IMR-90 (cell line): Measurements from ENCODE around the gene WDR91. TPM values are rescaled to one million over a fixed set of nuclear protein-coding genes. Genes with fewer than 3 reads are reported as not detected.
A peak's percentile ranks its signal among the peaks of the same experiment; 100 is the strongest.

ENCODE experiments used
- ATAC-seq: fragments of 200-7000 bp; cut with Tn5 transposase; 2 replicates; pipeline ENCODE4 v1.9.1; 2020; ENCODE audit warnings: low read depth, mild to moderate bottlenecking, moderate library complexity
- BruUV-seq: library from RNA; stranded (reverse); fragments of 400-500 nt; replicated peaks from 2 replicates; lab custom pipeline; 2021; lab: Mats Ljungman, UMichigan
- CTCF ChIA-PET: fragments of 300-600 bp; formaldehyde crosslinking; extraction: SDS; loops from one replicate; lab custom pipeline; 2021; ENCODE audit warnings: antibody characterized with exemption; lab: Yijun Ruan, JAX
- POLR2A ChIA-PET: fragments of 300-600 bp; sonication (Branson Sonifier 250); formaldehyde crosslinking; loops from one replicate; lab custom pipeline; 2022; ENCODE audit warnings: antibody characterized with exemption; ENCODE audit not compliant: unreplicated experiment; lab: Charles Lee
- DNase-seq: peaks from one replicate; pipeline ENCODE4 v3.0.0; 2013
- H2AFZ ChIP-seq: replicated peaks from 2 replicates; pipeline ENCODE3; 2013; ENCODE audit warnings: low read length, mild to moderate bottlenecking; ENCODE audit not compliant: poor library complexity
- H2AK5ac ChIP-seq: 2 replicates; pipeline ENCODE4 v1.6.1; 2013; ENCODE audit warnings: low read depth, low read length, inconsistent platforms
- H2AK9ac ChIP-seq: replicated peaks from 2 replicates; pipeline ENCODE3; 2013; ENCODE audit warnings: mild to moderate bottlenecking, low read depth, low read length, moderate library complexity; ENCODE audit not compliant: poor library complexity
- H2BK120ac ChIP-seq: 2 replicates; pipeline ENCODE4 v1.6.1; 2013; ENCODE audit warnings: low read depth, low read length, inconsistent platforms
- H2BK15ac ChIP-seq: 3 replicates; pipeline ENCODE4 v1.6.1; 2013; ENCODE audit warnings: low read depth, low read length, inconsistent platforms
- H2BK20ac ChIP-seq: 2 replicates; pipeline ENCODE4 v1.6.1; 2013; ENCODE audit warnings: low read depth, mild to moderate bottlenecking, inconsistent platforms, low read length, moderate library complexity
- H2BK5ac ChIP-seq: 2 replicates; pipeline ENCODE4 v1.6.1; 2013; ENCODE audit warnings: mild to moderate bottlenecking, low read depth, low read length, inconsistent platforms; ENCODE audit not compliant: poor library complexity, severe bottlenecking
- H3K14ac ChIP-seq: replicated peaks from 2 replicates; pipeline ENCODE4 v1.6.1; 2013; ENCODE audit warnings: low read depth, low read length, inconsistent platforms
- H3K18ac ChIP-seq: 2 replicates; pipeline ENCODE4 v1.6.1; 2013; ENCODE audit warnings: low read depth, low read length, control low read depth
- H3K23ac ChIP-seq: 2 replicates; pipeline ENCODE4 v1.6.1; 2013; ENCODE audit warnings: low read depth, low read length, inconsistent platforms
- H3K27ac ChIP-seq: 2 replicates; pipeline ENCODE4 v1.5.1; 2013; ENCODE audit warnings: mild to moderate bottlenecking, control low read depth, low read length; ENCODE audit not compliant: insufficient read depth
- H3K27me3 ChIP-seq: 2 replicates; pipeline ENCODE4 v1.6.1; 2013; ENCODE audit warnings: low read length; ENCODE audit not compliant: control insufficient read depth, insufficient read depth
- H3K36me3 ChIP-seq: 2 replicates; pipeline ENCODE4 v1.6.1; 2013; ENCODE audit warnings: low read length, mixed read lengths; ENCODE audit not compliant: control insufficient read depth, insufficient read depth
- H3K4ac ChIP-seq: 2 replicates; pipeline ENCODE4 v1.6.1; 2013; ENCODE audit warnings: low read depth, low read length, inconsistent platforms
- H3K4me1 ChIP-seq: 2 replicates; pipeline ENCODE4 v1.6.1; 2013; ENCODE audit warnings: low read length, mixed read lengths; ENCODE audit not compliant: control insufficient read depth, insufficient read depth
- H3K4me2 ChIP-seq: 2 replicates; pipeline ENCODE4 v1.6.1; 2013; ENCODE audit warnings: low read depth, mild to moderate bottlenecking, control low read depth, low read length, moderate library complexity
- H3K4me3 ChIP-seq: 2 replicates; pipeline ENCODE4 v1.5.1; 2013; ENCODE audit warnings: low read depth, mild to moderate bottlenecking, control low read depth, low read length, moderate library complexity; ENCODE audit not compliant: insufficient read depth
- H3K56ac ChIP-seq: 2 replicates; pipeline ENCODE4 v1.6.1; 2013; ENCODE audit warnings: low read length, inconsistent platforms; ENCODE audit not compliant: insufficient read depth; ENCODE audit errors: extremely low read depth
- H3K79me1 ChIP-seq, 2 experiments: 2 replicates each; pipeline ENCODE4 v1.6.1; 2013; ENCODE audit warnings: low read length in 2 of 2, inconsistent platforms in 1 of 2, low read depth in 1 of 2
- H3K9ac ChIP-seq: 2 replicates; pipeline ENCODE4 v1.6.1; 2013; ENCODE audit warnings: low read depth, low read length, control low read depth
- H3K9me1 ChIP-seq: 2 replicates; pipeline ENCODE4 v1.6.1; 2013; ENCODE audit warnings: low read length, inconsistent platforms; ENCODE audit not compliant: insufficient read depth
- H3K9me3 ChIP-seq: 2 replicates; pipeline ENCODE4 v1.6.1; 2013; ENCODE audit warnings: low read length; ENCODE audit not compliant: control insufficient read depth, insufficient read depth
- H4K20me1 ChIP-seq: 2 replicates; pipeline ENCODE4 v1.6.1; 2013; ENCODE audit warnings: low read length, inconsistent platforms; ENCODE audit not compliant: insufficient read depth
- H4K5ac ChIP-seq: 2 replicates; pipeline ENCODE4 v1.6.1; 2013; ENCODE audit warnings: mild to moderate bottlenecking, low read depth, low read length, control low read depth
- H4K8ac ChIP-seq, 2 experiments: 2 replicates each; pipeline ENCODE4 v1.6.1; 2013; ENCODE audit warnings: low read depth in 2 of 2, low read length in 2 of 2, control low read depth in 1 of 2, inconsistent platforms in 1 of 2
- H4K91ac ChIP-seq: 2 replicates; pipeline ENCODE4 v1.6.1; 2013; ENCODE audit warnings: low read depth, low read length, inconsistent platforms; ENCODE audit not compliant: insufficient read depth
- BHLHE40 ChIP-seq: fragments of 150-350 bp; IDR thresholded peaks from 2 replicates; pipeline ENCODE4 v1.6.1; 2016; ENCODE audit warnings: mild to moderate bottlenecking, low read depth, low read length
- CEBPB ChIP-seq: IDR thresholded peaks from 2 replicates; pipeline ENCODE4 v1.6.1; 2012; ENCODE audit warnings: low read depth, low read length, improper control_type of control experiment
- CHD1 ChIP-seq: IDR thresholded peaks from 2 replicates; pipeline ENCODE4 v1.6.1; 2012; ENCODE audit warnings: low read depth, low read length, improper control_type of control experiment
- FOS ChIP-seq: fragments of 150-350 bp; IDR thresholded peaks from 2 replicates; pipeline ENCODE4 v1.6.1; 2016; ENCODE audit warnings: low read depth, low read length
- MAFK ChIP-seq: IDR thresholded peaks from 2 replicates; pipeline ENCODE4 v1.6.1; 2012; ENCODE audit warnings: low read depth, low read length, improper control_type of control experiment
- MAZ ChIP-seq: IDR thresholded peaks from 2 replicates; pipeline ENCODE4 v1.6.1; 2012; ENCODE audit warnings: low read depth, mild to moderate bottlenecking, low read length, improper control_type of control experiment, moderate library complexity, borderline replicate concordance
- MXI1 ChIP-seq: IDR thresholded peaks from 2 replicates; pipeline ENCODE4 v1.6.1; 2012; ENCODE audit warnings: low read depth, mild to moderate bottlenecking, low read length, moderate library complexity, borderline replicate concordance
- NFE2L2 ChIP-seq: fragments of 150-350 bp; IDR thresholded peaks from 2 replicates; pipeline ENCODE4 v1.6.1; 2016; ENCODE audit warnings: low read depth, mild to moderate bottlenecking, low read length
- POLR2A ChIP-seq: IDR thresholded peaks from 2 replicates; pipeline ENCODE4 v1.6.1; 2012; ENCODE audit warnings: mild to moderate bottlenecking, low read depth, low read length
- RAD21 ChIP-seq: IDR thresholded peaks from 2 replicates; pipeline ENCODE4 v1.6.1; 2012; ENCODE audit warnings: low read length, improper control_type of control experiment
- RCOR1 ChIP-seq: IDR thresholded peaks from 2 replicates; pipeline ENCODE4 v1.6.1; 2012; ENCODE audit warnings: mild to moderate bottlenecking, low read length, improper control_type of control experiment; ENCODE audit not compliant: insufficient replicate concordance
- RFX5 ChIP-seq: IDR thresholded peaks from 2 replicates; pipeline ENCODE4 v1.8.0; 2012; ENCODE audit warnings: low read depth, mild to moderate bottlenecking, low read length, moderate library complexity
- SMC3 ChIP-seq: fragments of 150-350 bp; IDR thresholded peaks from 2 replicates; pipeline ENCODE4 v1.6.1; 2016; ENCODE audit warnings: low read depth, mild to moderate bottlenecking, antibody characterized with exemption, low read length, moderate library complexity
- WGBS, 2 experiments: methylation state at CpG; one replicate each; pipeline versions ENCODE4 v1.1.5 to v1.1.7; 2013; ENCODE audit warnings: missing lambda C conversion rate in 2 of 2; ENCODE audit not compliant: insufficient read length in 1 of 2; ENCODE audit errors: extremely low coverage in 2 of 2; 5-methylcytosine and 5-hydroxymethylcytosine counted together
- dilution Hi-C: fragments of 300-500 bp; cut with HindIII; formaldehyde crosslinking; loops from one replicate; pipeline ENCODE4 v1.14.3; 2018; ENCODE audit warnings: low sequenced_read_pairs; ENCODE audit not compliant: unreplicated experiment
- in situ Hi-C: fragments of 300-500 bp; cut with MboI; formaldehyde crosslinking; loops from 3 replicates; pipeline ENCODE4 v1.14.3; 2019; ENCODE audit warnings: low sequenced_read_pairs, inconsistent platforms, mixed read lengths
- intact Hi-C: fragments of 100-400 bp; cut with micrococcal nuclease; formaldehyde crosslinking; loops from 2 replicates; pipeline ENCODE4 v1.10.0; 2022
- polyA plus RNA-seq, 3 experiments: library from polyadenylated mRNA; depleted of rRNA; stranded (reverse); fragments of >200 nt; gene quantifications; 2 replicates each; pipeline ENCODE4 v1.2.3, GENCODE V29; 2012; ENCODE audit warnings: low replicate concordance in 1 of 3
- total RNA-seq: library from RNA; depleted of rRNA; stranded (reverse); fragments of >200 nt; gene quantifications from 2 replicates; pipeline ENCODE4 v1.2.3, GENCODE V29; 2012
- TF ChIP-seq, protein P1 (sequence below): fragments of 150-350 bp; IDR thresholded peaks from 2 replicates; pipeline ENCODE4 v1.6.1; 2017; ENCODE audit warnings: mild to moderate bottlenecking, antibody characterized with exemption, low read length, low read depth
- TF ChIP-seq, protein P2 (sequence below): conservative IDR thresholded peaks from 2 replicates; pipeline ENCODE4 v1.5.1; 2012; ENCODE audit warnings: mild to moderate bottlenecking, low read depth, low read length, improper control_type of control experiment
- TF ChIP-seq, protein P3 (sequence below): fragments of 150-350 bp; IDR thresholded peaks from 2 replicates; pipeline ENCODE4 v1.6.1; 2016; ENCODE audit warnings: low read depth, mild to moderate bottlenecking, low read length, moderate library complexity, borderline replicate concordance

The WDR91 gene
- total and polyA plus RNA-seq, 2 of the 4 experiments (the other 2 are of a cell fraction), result 5.2 to 10.3 TPM

DNA sequence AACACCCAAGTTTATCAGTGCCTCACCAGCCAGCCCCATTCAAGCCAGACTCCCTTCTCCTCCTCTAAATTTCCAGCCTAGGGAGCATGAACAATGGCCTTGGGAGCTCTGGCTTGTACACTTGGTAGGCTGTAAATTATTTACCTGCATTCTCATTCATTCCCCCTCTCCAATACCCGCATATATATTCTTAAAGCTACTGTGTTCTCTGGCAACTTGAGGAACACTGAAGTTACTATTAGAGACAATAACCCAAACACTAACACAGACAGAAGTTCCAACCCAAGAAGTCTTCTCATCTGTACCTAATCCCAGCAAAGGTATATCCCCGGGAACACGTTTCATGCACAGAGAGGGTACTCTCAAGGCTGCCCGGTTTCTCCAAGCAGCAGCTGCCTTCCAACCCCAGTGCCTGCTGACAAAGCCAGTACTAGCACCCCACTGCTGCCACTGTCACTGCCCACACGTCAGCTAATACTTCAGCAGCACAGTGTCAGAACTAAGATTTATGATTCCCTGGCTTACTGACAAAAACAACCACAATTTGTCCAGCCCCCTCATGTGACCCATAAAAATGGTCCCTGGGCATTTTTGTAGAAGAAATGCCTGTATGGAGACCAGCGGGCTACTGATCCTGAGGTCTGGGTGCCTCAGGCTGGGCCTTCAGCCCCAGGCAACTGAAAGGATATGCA is 3.1 kb downstream of the WDR91 start:
- ChIA-PET CTCF (no interaction called here), POLR2A (no interaction called here)
- Histone ChIP-seq H3K9me1 (peaks cover 16% of the 10 kb centered on the region), H2AK9ac (peak overlapping the region; percentile 47), H2AK5ac (no peak overlapping the region), H3K4ac (no peak overlapping the region), H3K4me2 (no peak overlapping the region), H3K79me1 (peaks cover 4 to 35% of the 10 kb centered on the region in 2 experiments; a peak in 3 of 4 replicates), H3K9me3 (no peaks in the 10 kb centered on the region), H2BK20ac (no peak overlapping the region), H3K23ac (no peak overlapping the region), H2BK120ac (no peak overlapping the region), H4K91ac (no peak overlapping the region), H3K18ac (no peak overlapping the region), H2AFZ (no peak overlapping the region), H3K4me1 (peaks cover 8% of the 10 kb centered on the region; the same call in 1 of the 2 replicates), H3K9ac (no peak overlapping the region), H2BK15ac (no peak overlapping the region), H3K36me3 (peaks cover 4% of the 10 kb centered on the region; the same call in 1 of the 2 replicates), H4K5ac (no peak overlapping the region), H4K8ac (no peak overlapping the region), H3K14ac (no peak overlapping the region), H3K4me3 (no peak overlapping the region), H2BK5ac (no peak overlapping the region), H4K20me1 (no peaks in the 10 kb centered on the region), H3K27ac (no peak overlapping the region), H3K56ac (no peak overlapping the region), H3K27me3 (no peaks in the 10 kb centered on the region)
- TF ChIP-seq MXI1, result no peak
- TF ChIP-seq RAD21, result no peak
- TF ChIP-seq, protein P1, sequence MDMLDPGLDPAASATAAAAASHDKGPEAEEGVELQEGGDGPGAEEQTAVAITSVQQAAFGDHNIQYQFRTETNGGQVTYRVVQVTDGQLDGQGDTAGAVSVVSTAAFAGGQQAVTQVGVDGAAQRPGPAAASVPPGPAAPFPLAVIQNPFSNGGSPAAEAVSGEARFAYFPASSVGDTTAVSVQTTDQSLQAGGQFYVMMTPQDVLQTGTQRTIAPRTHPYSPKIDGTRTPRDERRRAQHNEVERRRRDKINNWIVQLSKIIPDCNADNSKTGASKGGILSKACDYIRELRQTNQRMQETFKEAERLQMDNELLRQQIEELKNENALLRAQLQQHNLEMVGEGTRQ, result no peak
- TF ChIP-seq FOS, result no peak
- no peak for TF ChIP-seq BHLHE40
- TF ChIP-seq SMC3, result no peak
- TF ChIP-seq, protein P2, sequence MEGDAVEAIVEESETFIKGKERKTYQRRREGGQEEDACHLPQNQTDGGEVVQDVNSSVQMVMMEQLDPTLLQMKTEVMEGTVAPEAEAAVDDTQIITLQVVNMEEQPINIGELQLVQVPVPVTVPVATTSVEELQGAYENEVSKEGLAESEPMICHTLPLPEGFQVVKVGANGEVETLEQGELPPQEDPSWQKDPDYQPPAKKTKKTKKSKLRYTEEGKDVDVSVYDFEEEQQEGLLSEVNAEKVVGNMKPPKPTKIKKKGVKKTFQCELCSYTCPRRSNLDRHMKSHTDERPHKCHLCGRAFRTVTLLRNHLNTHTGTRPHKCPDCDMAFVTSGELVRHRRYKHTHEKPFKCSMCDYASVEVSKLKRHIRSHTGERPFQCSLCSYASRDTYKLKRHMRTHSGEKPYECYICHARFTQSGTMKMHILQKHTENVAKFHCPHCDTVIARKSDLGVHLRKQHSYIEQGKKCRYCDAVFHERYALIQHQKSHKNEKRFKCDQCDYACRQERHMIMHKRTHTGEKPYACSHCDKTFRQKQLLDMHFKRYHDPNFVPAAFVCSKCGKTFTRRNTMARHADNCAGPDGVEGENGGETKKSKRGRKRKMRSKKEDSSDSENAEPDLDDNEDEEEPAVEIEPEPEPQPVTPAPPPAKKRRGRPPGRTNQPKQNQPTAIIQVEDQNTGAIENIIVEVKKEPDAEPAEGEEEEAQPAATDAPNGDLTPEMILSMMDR, result no peak
- TF ChIP-seq NFE2L2, result no peak
- TF ChIP-seq MAFK, result no peak
- TF ChIP-seq RFX5, result no peak
- no peak for TF ChIP-seq POLR2A
- TF ChIP-seq CEBPB, result no peak
- no peak for TF ChIP-seq CHD1
- no peak for TF ChIP-seq RCOR1
- TF ChIP-seq MAZ, result no peak
- TF ChIP-seq, protein P3, sequence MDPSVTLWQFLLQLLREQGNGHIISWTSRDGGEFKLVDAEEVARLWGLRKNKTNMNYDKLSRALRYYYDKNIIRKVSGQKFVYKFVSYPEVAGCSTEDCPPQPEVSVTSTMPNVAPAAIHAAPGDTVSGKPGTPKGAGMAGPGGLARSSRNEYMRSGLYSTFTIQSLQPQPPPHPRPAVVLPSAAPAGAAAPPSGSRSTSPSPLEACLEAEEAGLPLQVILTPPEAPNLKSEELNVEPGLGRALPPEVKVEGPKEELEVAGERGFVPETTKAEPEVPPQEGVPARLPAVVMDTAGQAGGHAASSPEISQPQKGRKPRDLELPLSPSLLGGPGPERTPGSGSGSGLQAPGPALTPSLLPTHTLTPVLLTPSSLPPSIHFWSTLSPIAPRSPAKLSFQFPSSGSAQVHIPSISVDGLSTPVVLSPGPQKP, result no peak
- no CpG with 5 or more reads among the region's 6 CpGs for WGBS, 2 experiments
- DNase-seq, result no peak
- intact Hi-C loops (no loop called here), in situ Hi-C loops (no loop called here), dilution Hi-C loops (no loop called here)
- no peak for ATAC-seq
- BruUV-seq, result no TSS peak
